GM18861 (cell line): ENCODE measurements around the gene CCDC32.

Experiments
- ATAC-seq: cut with Tn5 transposase; IDR thresholded peaks from one replicate; pipeline ENCODE4 v1.9.1; 2021; ENCODE audit not compliant: unreplicated experiment

CCDC32 gene

DNA sequence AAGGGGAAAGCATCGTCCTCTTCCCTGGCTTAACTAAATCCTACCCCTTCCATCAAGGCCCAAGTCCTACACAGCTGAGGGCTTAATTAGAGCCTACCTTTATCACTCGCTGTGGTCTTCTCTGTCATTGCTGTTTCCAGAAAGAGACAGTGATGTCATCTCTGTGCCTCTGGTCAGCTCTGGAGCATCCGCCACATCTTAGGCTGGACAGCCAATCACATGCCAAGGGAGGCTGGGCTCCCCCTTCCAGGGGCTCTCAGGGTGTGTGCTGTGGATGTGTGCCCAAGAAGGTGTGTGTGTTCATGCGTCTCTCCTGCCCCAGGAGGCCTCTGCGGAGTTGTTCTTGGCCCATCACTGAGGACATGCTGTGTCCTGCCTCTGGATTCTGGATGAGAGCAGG, 51.2 kb downstream of the CCDC32 start:
- ATAC-seq = no peak

DNA sequence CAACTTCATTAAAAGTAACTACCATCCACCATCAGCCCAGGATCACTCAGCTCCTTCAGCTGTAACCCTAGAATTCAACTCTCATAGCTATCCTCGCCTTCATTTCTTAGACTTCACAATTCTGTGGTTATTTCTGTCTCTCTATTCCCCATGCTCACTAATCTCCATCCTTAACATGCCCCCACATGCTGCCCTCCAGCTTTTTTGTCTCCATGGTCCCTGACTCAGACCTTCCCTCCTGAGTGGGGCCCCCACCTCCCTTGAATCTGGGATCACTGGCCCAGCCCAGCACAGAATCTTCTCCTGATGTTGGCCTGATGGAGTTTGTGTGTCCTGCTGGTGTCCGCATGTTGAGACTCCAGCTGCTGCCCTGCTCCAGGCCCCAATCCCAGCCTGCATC, 52.4 kb downstream of the CCDC32 start:
- ATAC-seq = no peak

DNA sequence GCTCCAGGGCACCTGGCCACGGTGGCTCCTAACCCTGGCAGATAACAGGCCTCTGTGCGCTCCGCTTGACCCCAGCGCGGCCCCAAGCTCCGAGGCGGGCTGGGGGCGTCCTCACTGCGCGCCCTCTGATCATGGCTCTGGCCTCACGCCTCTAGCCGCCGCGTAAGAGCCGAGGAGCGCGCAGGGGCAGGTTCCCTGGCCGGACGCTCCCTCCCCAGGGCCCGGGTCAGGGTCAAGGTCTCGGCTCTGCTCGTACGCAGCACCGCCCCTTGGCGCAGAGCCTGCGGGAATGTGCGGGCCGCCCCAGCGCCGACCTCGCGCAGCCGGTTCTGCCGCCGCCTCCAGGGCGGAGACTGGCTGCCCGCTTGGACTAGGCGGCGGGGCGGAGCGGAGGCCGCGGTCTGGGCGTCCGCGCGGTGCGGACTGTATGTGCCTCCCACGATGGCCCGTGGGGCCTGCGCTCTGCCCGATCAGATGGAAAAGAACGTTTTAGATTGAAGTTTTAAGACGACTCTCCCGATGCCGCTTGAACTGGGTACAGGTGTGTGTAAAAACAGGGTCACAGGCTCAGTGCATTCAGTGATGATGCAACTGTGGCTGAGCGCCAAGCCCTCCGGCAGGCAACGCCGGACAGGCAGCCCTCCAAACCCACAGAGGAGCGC, 53.2 kb downstream of the CCDC32 start:
- ATAC-seq = no peak

DNA sequence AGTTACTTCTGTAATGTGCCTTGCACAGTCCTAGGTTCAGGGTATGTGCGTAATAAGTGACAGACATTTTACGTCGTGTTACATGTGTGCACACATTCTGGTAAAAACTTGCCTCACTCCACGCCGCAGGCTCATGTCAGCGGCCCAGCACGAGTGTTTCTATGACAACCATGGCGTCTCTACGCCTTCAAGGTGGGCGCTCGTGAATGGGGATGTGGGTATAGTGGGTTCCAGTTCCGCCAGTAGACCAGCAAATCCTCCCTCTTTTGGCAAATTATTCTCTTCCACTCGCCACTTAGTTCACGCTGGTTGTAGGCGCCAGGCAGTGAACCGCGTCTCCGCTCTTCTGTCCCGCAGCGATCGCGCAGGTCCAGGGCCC, 53.8 kb downstream of the CCDC32 start:
- ATAC-seq = no peak

DNA sequence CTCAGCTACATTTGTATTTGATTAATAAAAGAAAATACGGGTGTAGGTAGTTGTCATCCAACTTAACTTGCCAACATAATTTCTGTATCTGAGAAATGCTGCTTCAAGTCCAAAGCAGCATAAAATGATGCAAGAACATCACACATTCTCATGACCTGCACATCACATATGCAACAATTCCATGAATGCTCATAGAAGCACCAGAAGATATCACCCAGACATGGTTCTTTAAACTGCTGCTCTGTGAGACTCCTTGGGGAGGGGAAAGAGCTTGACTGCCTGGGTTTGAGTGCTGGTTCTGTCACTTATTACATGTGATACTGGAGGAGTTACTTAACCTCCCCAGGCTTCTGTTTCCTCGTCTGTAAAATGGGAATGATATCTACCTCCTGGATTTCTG, 54.6 kb downstream of the CCDC32 start:
- no peak for ATAC-seq

DNA sequence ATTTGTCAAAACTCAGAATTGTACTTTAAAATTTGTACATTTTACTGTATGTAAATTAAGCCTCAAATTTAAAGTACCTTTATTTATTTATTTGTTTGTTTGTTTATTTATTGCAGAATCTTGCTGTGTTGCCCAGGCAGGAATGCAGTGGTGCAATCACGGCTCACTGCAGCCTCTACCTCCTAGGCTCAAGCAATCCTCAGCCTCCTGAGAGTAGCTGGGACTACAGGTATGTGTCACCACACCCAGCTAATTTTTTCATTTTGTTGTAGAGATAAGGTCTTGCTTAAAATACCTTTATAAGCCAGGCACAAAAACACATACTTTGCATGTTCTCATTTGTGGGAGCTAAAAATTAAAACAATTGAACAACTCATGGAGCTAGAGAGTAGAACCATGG, 56.6 kb downstream of the CCDC32 start:
- no peak for ATAC-seq

DNA sequence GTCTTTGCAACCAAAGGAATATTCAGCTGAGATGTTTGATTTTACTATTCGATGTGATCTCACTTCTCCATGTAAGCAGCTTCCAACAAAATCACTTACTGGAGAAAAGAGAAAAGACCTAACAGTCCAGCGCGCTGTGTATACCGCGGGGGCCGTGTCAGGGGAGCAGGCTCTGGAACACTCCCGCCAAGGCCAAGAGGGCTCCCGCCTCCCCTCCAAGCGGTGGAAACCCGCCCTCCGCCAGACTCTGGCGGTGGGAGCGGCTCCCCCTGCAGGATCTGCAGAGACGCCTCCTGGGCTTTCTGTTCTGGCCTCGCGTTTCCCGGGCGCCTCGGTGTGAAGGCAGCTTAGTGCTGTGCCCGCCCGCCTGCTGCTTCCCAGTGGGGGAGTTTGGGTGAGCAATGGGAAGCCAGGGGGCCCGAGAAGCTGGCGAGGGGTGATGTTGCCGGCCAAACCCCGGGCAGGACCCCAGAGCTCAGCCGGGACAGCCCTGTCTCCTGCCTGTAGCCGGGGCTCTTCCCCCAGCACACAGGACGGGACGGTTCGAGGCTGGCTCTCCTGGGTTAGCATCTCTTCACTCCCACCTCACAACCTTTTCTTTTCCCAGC, 57.8 kb downstream of the CCDC32 start:
- peak; percentile 47 for ATAC-seq
